CD4-positive, alpha-beta T cell (primary cell): ENCODE results near the gene CFL1. TPM values are rescaled to one million over a fixed set of nuclear protein-coding genes. Genes with fewer than 3 reads are reported as not detected.

Source experiments
- ATAC-seq: fragments of 200-7000 bp; cut with Tn5 transposase; one replicate; pipeline ENCODE4 v1.10.0; 2022; ENCODE audit warnings: mild to moderate bottlenecking; ENCODE audit not compliant: poor library complexity
- CTCF ChIA-PET: fragments of 350-600 bp; sonication (Branson Sonifier 250); formaldehyde crosslinking; loops from one replicate; lab custom pipeline; 2021; ENCODE audit warnings: antibody characterized with exemption, inconsistent platforms; lab: Charles Lee
- POLR2A ChIA-PET: fragments of 350-600 bp; sonication (Branson Sonifier 250); formaldehyde crosslinking; loops from one replicate; lab custom pipeline; 2021; ENCODE audit warnings: antibody characterized with exemption, inconsistent platforms; lab: Charles Lee
- DNase-seq, 14 experiments: peaks; one replicate each; pipeline ENCODE4 v3.0.0-alpha.2; 2013 to 2020; ENCODE audit warnings: mixed read lengths in 2 of 14
- H3K27ac ChIP-seq, 2 donors: one replicate each; pipeline versions ENCODE4 v1.5.1 to v1.7.0; 2013; ENCODE audit warnings: low read length in 2 of 2, low read depth in 1 of 2, mild to moderate bottlenecking in 1 of 2
- H3K27me3 ChIP-seq, 2 experiments: 1 replicate in 1 of 2; 2 replicates in 1 of 2; pipeline versions ENCODE4 v1.6.1 to v1.7.0; 2013; ENCODE audit warnings: low read length in 2 of 2, control low read depth in 1 of 2, mild to moderate bottlenecking in 1 of 2, moderate library complexity in 1 of 2; ENCODE audit not compliant: insufficient read depth in 2 of 2, control insufficient read depth in 1 of 2
- H3K36me3 ChIP-seq: one replicate; pipeline ENCODE4 v1.6.1; 2013; ENCODE audit warnings: low read length, control low read depth; ENCODE audit not compliant: insufficient read depth
- H3K4me1 ChIP-seq: one replicate; pipeline ENCODE4 v1.6.1; 2013; ENCODE audit warnings: low read length, control low read depth; ENCODE audit not compliant: insufficient read depth
- H3K4me3 ChIP-seq: one replicate; pipeline ENCODE4 v1.5.1; 2013; ENCODE audit warnings: mild to moderate bottlenecking, low read length, moderate library complexity
- H3K9me3 ChIP-seq, 2 experiments: 1 replicate in 1 of 2; 2 replicates in 1 of 2; pipeline versions ENCODE4 v1.6.1 to v1.7.0; 2013; ENCODE audit warnings: low read length in 2 of 2, mild to moderate bottlenecking in 2 of 2, control low read depth in 1 of 2, moderate library complexity in 1 of 2; ENCODE audit not compliant: control insufficient read depth in 1 of 2, insufficient read depth in 1 of 2
- H3K27ac Mint-ChIP-seq: one replicate; pipeline ENCODE4 v1.8.0; 2020; ENCODE audit warnings: mixed read lengths
- H3K27me3 Mint-ChIP-seq: one replicate; pipeline ENCODE4 v1.8.0; 2021; ENCODE audit warnings: mixed read lengths
- H3K36me3 Mint-ChIP-seq: one replicate; pipeline ENCODE4 v1.8.0; 2021; ENCODE audit warnings: low read depth, mixed read lengths
- H3K4me1 Mint-ChIP-seq: one replicate; pipeline ENCODE4 v1.8.0; 2021; ENCODE audit warnings: low read depth, mixed read lengths
- H3K4me3 Mint-ChIP-seq: one replicate; pipeline ENCODE4 v1.8.0; 2020; ENCODE audit warnings: mild to moderate bottlenecking, mixed read lengths
- H3K9me3 Mint-ChIP-seq: one replicate; pipeline ENCODE4 v1.8.0; 2020; ENCODE audit warnings: mixed read lengths
- CTCF ChIP-seq: fragments of 200-600 bp; IDR thresholded peaks from one replicate; pipeline ENCODE4 v1.8.0; 2022; ENCODE audit warnings: antibody characterized with exemption, mild to moderate bottlenecking
- intact Hi-C, 2 experiments: fragments of 100-400 bp; cut with DNase I in 1 of 2; cut with micrococcal nuclease in 1 of 2; formaldehyde crosslinking; loops; one replicate each; pipeline versions ENCODE4 v1.15.1 to v1.9.0; 2023 to 2025; cut with DNase I, micrococcal nuclease
- total RNA-seq, 174 experiments: library from RNA in 2 of 174; stranded (reverse) in 2 of 174; gene quantifications; one replicate each; pipeline ENCODE4 v1.2.3 and lab custom pipeline; 2021 to 2026

Gene CFL1
- total RNA-seq, 2 experiments from 2014 or later: 322 to 331 TPM

DNA sequence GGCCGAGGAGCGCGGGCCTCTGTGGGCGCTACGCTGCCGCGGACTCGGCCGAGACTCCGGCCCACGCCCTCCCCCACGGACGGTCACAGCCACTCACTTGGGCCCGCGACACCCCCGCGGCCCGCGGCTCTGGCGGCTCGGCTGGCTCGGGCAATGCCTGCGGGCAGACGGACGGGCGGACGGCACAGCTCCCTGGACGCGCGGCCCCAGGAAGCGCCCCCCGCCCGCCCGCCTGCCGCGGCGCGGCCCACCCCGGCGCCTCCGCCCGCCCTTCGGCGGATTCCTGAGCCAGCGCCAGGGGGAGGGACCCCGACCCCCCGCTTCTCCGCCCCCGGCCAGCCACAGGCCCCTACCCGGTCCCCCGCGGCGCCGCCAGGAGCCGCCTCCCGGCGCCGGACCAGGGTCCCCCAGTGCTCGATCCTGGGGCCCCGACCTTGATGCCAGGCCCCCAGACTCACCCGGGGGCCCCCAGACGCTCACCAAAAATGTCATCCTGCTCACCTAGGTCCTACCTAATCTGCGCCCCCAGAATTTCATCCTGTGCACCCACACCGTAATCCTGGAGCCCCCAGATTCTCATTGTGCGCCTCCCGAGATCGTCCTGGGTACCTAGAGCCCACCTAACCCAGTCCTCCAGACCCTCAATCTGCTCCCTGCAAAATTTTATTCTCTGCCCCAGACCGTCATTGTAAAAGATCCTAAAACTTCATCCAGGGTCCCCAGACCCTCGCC, 14.8 kb upstream of the CFL1 start, which contains the start of gene EFEMP2:
EFEMP2 (minus strand) TSS at position 215 of the 732 bp plus-strand sequence. CDS start 446 bp downstream, outside the sequence.
- Mint-ChIP-seq H3K27ac (peak within 1 kb of the TSS; percentile 83), H3K9me3 (no peaks in the 10 kb centered on the region), H3K4me3 (peak within 1 kb of the TSS; percentile 89), H3K27me3 (no peaks in the 10 kb centered on the region), H3K4me1 (peaks cover 16% of the 10 kb centered on the region), H3K36me3 (peaks cover 3% of the 10 kb centered on the region)
- CTCF ChIA-PET: interaction anchor here (1.0 to 2.3 kb wide), 3 partner anchors 12 to 17 kb away, joined by 5 to 18 read pairs (median 17); partner anchors contain the start of genes CCDC85B, FIBP and MUS81
- ATAC-seq: no peak
- peak within 1 kb of the TSS; percentile 60 for H3K4me3 ChIP-seq
- H3K9me3 ChIP-seq: no peaks in the 10 kb centered on the region
- no peak for TF ChIP-seq CTCF
- intact Hi-C loops: loop anchor here (1.0 to 2.0 kb wide), 3 partner anchors 12 to 47 kb away; partner anchors contain the start of genes MUS81 (in 2 of the 2), C11orf68 (in 1 of the 2), DRAP1 (in 1 of the 2) and FIBP (in 1 of the 2)
- peaks cover 49% of the 10 kb centered on the region for H3K4me1 ChIP-seq
- H3K27ac ChIP-seq: peak within 1 kb of the TSS; percentile 78 to 81
- H3K36me3 ChIP-seq: peaks cover 6% of the 10 kb centered on the region
- no peaks in the 10 kb centered on the region for H3K27me3 ChIP-seq
- DNase-seq: peak in 1 of 14 experiments; percentile 34
- POLR2A ChIA-PET: interaction anchor here (0.6 to 7.1 kb wide), 8 partner anchors 12 to 638 kb away, joined by 3 to 137 read pairs (median 9); partner anchors contain the start of genes BBS1, CCDC85B, CFL1 and FIBP

GRCh38 chr11:65871811-65872548, 14.0 kb upstream of the CFL1 start:
- Histone ChIP-seq H3K27me3 (no peaks in the 10 kb centered on the region), H3K9me3 (no peaks in the 10 kb centered on the region), H3K27ac (no peak overlapping the region), H3K36me3 (peaks cover 11% of the 10 kb centered on the region), H3K4me3 (no peak overlapping the region), H3K4me1 (peaks cover 46% of the 10 kb centered on the region)
- intact Hi-C loops: loop anchor here in 1 of 2 experiments (2.0 kb wide), 1 partner anchor 17 kb away; the partner anchor contains the start of gene FIBP
- Mint-ChIP-seq H3K4me3 (peak overlapping the region; percentile 45), H3K27ac (no peak overlapping the region), H3K9me3 (no peaks in the 10 kb centered on the region), H3K36me3 (peaks cover 8% of the 10 kb centered on the region), H3K27me3 (no peaks in the 10 kb centered on the region), H3K4me1 (peaks cover 16% of the 10 kb centered on the region)
- no peak for TF ChIP-seq CTCF
- CTCF ChIA-PET: interaction anchor here (1.0 to 1.5 kb wide), 2 partner anchors 12 to 13 kb away, joined by 5 to 7 read pairs; partner anchors contain the start of gene MUS81
- no peak for DNase-seq
- ATAC-seq: no peak
- POLR2A ChIA-PET: interaction anchor here (0.7 to 7.1 kb wide), 4 partner anchors 8 to 19 kb away, joined by 3 to 137 read pairs (median 12); partner anchors contain the start of genes CCDC85B, CFL1, CTSW and FIBP
